Colonic mucosa (tissue), 4 donors: ENCODE results near the gene VHLL. TPM values are rescaled to one million over a fixed set of nuclear protein-coding genes. Genes with fewer than 3 reads are reported as not detected.

ENCODE experiments used
- DNase-seq: peaks from one replicate; pipeline ENCODE4 v3.0.0-alpha.2; 2020
- H3K27ac ChIP-seq: fragments of 200-600 bp; one replicate; pipeline ENCODE4 v1.8.0; 2021
- H3K27me3 ChIP-seq: fragments of 200-600 bp; one replicate; pipeline ENCODE4 v1.8.0; 2021
- H3K36me3 ChIP-seq: fragments of 200-600 bp; one replicate; pipeline ENCODE4 v1.8.0; 2021
- H3K4me1 ChIP-seq: fragments of 200-600 bp; one replicate; pipeline ENCODE4 v1.8.0; 2021; ENCODE audit warnings: mild to moderate bottlenecking
- H3K4me3 ChIP-seq: fragments of 200-600 bp; one replicate; pipeline ENCODE4 v1.8.0; 2021
- H3K9ac ChIP-seq, 2 donors: one replicate each; pipeline ENCODE4 v1.7.0; 2013; ENCODE audit warnings: control low read depth in 2 of 2, low read depth in 2 of 2, low read length in 2 of 2
- H3K9me3 ChIP-seq: fragments of 200-600 bp; one replicate; pipeline ENCODE4 v1.8.0; 2021
- CTCF ChIP-seq: fragments of 200-600 bp; IDR thresholded peaks from one replicate; pipeline ENCODE4 v1.8.0; 2022; ENCODE audit warnings: antibody characterized with exemption, mild to moderate bottlenecking
- intact Hi-C: fragments of 100-400 bp; cut with DNase I; formaldehyde crosslinking; loops from one replicate; pipeline ENCODE4 v1.14.1; 2022
- total RNA-seq, 2 donors: library from RNA; stranded (reverse); fragmentation: NEBNext Ultra II Directional in 1 of 2; extraction: Animal tissue kit (Norgen Biotek cat#: 25700) in 1 of 2; gene quantifications; one replicate each; pipeline ENCODE4 v1.2.1, GENCODE V29; 2021
- donor health status: healthy.
- donor health status: DM: no; HTN: no; CAD: no.
- donor health status: DM: no; HTN: no; CAD: no.

The VHLL gene
- total RNA-seq, 2 donors from 2014 or later, result not detected

GRCh38 chr1:156303241-156303640 lies 4.1 kb upstream of the VHLL start:
- Histone ChIP-seq H3K27me3 (no peaks in the 10 kb centered on the region), H3K4me3 (no peak overlapping the region), H3K9me3 (no peaks in the 10 kb centered on the region), H3K36me3 (no peaks in the 10 kb centered on the region), H3K27ac (no peak overlapping the region), H3K4me1 (no peaks in the 10 kb centered on the region), H3K9ac (no peak overlapping the region)
- TF ChIP-seq CTCF, result no peak
- no peak for DNase-seq
- intact Hi-C loops, result no loop called here

- H3K4me3 ChIP-seq, result peak within 1 kb of the TSS; percentile 67
- peak within 1 kb of the TSS; percentile 75 to 89 for H3K9ac ChIP-seq
- H3K9me3 ChIP-seq, result no peaks in the 10 kb centered on the region
- no peaks in the 10 kb centered on the region for H3K27me3 ChIP-seq
- DNase-seq, result peak; percentile 80
- no peaks in the 10 kb centered on the region for H3K36me3 ChIP-seq
- intact Hi-C loops, result no loop called here
- TF ChIP-seq CTCF, result no peak
- no peak within 1 kb of the TSS for H3K27ac ChIP-seq
- peaks cover 9% of the 10 kb centered on the region for H3K4me1 ChIP-seq
Measured at GRCh38 chr1:156295391-156295947, 3.6 kb downstream of the VHLL start, which contains the start of gene GLMP. Gene GLMP (minus strand): TSS chr1:156295679. CDS start chr1:156295645, 34 bp downstream.

DNA sequence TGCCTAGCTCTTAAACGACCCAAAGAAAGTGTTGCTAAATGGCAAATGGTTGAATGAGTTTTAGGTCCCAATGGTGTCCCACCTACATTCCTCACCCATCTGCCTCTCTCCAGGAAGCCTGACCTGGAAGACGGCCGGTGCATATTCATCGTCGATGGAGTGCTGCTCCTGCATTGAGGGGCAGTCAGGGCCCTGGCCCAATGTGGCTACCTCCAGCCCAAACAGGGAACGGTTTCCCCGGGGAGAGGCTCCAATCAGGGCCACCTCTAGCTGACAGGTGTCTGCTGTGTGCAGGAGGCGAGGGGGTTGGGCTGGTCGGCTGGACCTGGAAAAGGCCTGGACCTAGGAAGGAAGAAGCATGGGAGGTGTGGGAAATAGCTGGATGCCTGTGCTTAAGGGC lies 5.2 kb downstream of the VHLL start:
- Histone ChIP-seq H3K4me3 (no peak overlapping the region), H3K36me3 (no peaks in the 10 kb centered on the region), H3K27ac (no peak overlapping the region), H3K4me1 (peaks cover 9% of the 10 kb centered on the region), H3K27me3 (no peaks in the 10 kb centered on the region), H3K9me3 (no peaks in the 10 kb centered on the region), H3K9ac (no peak overlapping the region)
- intact Hi-C loops, result no loop called here
- no peak for TF ChIP-seq CTCF
- no peak for DNase-seq

GRCh38 chr1:156293098-156293434 lies 6.0 kb downstream of the VHLL start:
- H3K4me3 ChIP-seq, result no peak overlapping the region
- no peak overlapping the region for H3K9ac ChIP-seq
- intact Hi-C loops, result no loop called here
- H3K9me3 ChIP-seq, result no peaks in the 10 kb centered on the region
- no peak for DNase-seq
- peaks cover 9% of the 10 kb centered on the region for H3K4me1 ChIP-seq
- no peaks in the 10 kb centered on the region for H3K27me3 ChIP-seq
- no peak for TF ChIP-seq CTCF
- H3K36me3 ChIP-seq, result no peaks in the 10 kb centered on the region
- no peak overlapping the region for H3K27ac ChIP-seq

- Histone ChIP-seq H3K9me3 (no peaks in the 10 kb centered on the region), H3K27ac (peak overlapping the region; percentile 64), H3K4me1 (peaks cover 9% of the 10 kb centered on the region), H3K36me3 (no peaks in the 10 kb centered on the region), H3K9ac (peak overlapping the region; percentile 54 to 72), H3K4me3 (peak overlapping the region; percentile 23), H3K27me3 (no peaks in the 10 kb centered on the region)
- intact Hi-C loops, result no loop called here
- TF ChIP-seq CTCF, result no peak
- DNase-seq, result peak; percentile 94
Measured at GRCh38 chr1:156291226-156292061, 7.7 kb downstream of the VHLL start.
